ENCODE measurements around the gene PRDM8.

The PRDM8 gene

GRCh38 chr4:80154545-80154933 lies 42.8 kb upstream of the PRDM8 start:
- H3K36me3 ChIP-seq (replicated peaks; ENCODE audit: low read depth, low read length) = no peaks in the 10 kb centered on the region
- no peaks in the 10 kb centered on the region for H3K27me3 ChIP-seq (ENCODE audit: low read depth, low read length)
- H3K4me1 ChIP-seq (ENCODE audit: low read length) = 0 out of 2 replicates have a peak, but pooled peaks cover 2% of the 10 kb centered on the region
- no peak overlapping the region for H3K27ac ChIP-seq (ENCODE audit: low read length)
- no peak overlapping the region for H3K9ac ChIP-seq (ENCODE audit: low read length)
- no peak overlapping the region for H2AFZ ChIP-seq (ENCODE audit: low read depth, low read length)
- no peaks in the 10 kb centered on the region for H3K9me3 ChIP-seq (ENCODE audit: insufficient read depth, low read length)
- no peak for TF ChIP-seq CTCF (IDR thresholded peaks at IDR 0.05; ENCODE audit: low read depth, low read length)
- TF ChIP-seq EZH2phosphoT487 (IDR thresholded peaks at IDR 0.05; ENCODE audit: low read depth) = no peak
- H3K79me2 ChIP-seq (ENCODE audit: low read length) = no peaks in the 10 kb centered on the region
- H3K4me3 ChIP-seq (ENCODE audit: low read length) = no peak overlapping the region
- no peaks in the 10 kb centered on the region for H4K20me1 ChIP-seq (ENCODE audit: insufficient read depth, low read length)
- H3K4me2 ChIP-seq (ENCODE audit: low read length) = no peak overlapping the region

GRCh38 chr4:80155316-80155982 lies 41.9 kb upstream of the PRDM8 start:
- no peaks in the 10 kb centered on the region for H3K27me3 ChIP-seq (ENCODE audit: low read depth, low read length)
- no peak for TF ChIP-seq EZH2phosphoT487 (IDR thresholded peaks at IDR 0.05; ENCODE audit: low read depth)
- H3K4me3 ChIP-seq (ENCODE audit: low read length) = no peak overlapping the region
- no peak overlapping the region for H3K4me2 ChIP-seq (ENCODE audit: low read length)
- no peaks in the 10 kb centered on the region for H3K36me3 ChIP-seq (replicated peaks; ENCODE audit: low read depth, low read length)
- no peaks in the 10 kb centered on the region for H4K20me1 ChIP-seq (ENCODE audit: insufficient read depth, low read length)
- H3K9ac ChIP-seq (ENCODE audit: low read length) = no peak overlapping the region
- H3K4me1 ChIP-seq (ENCODE audit: low read length) = 0 out of 2 replicates have a peak, but pooled peaks cover 2% of the 10 kb centered on the region
- H3K9me3 ChIP-seq (ENCODE audit: insufficient read depth, low read length) = no peaks in the 10 kb centered on the region
- no peak overlapping the region for H3K27ac ChIP-seq (ENCODE audit: low read length)
- no peak overlapping the region for H2AFZ ChIP-seq (ENCODE audit: low read depth, low read length)
- no peaks in the 10 kb centered on the region for H3K79me2 ChIP-seq (ENCODE audit: low read length)

- Histone ChIP-seq H3K4me2 (ENCODE audit: low read length) (no peak overlapping the region), H4K20me1 (ENCODE audit: insufficient read depth, low read length) (no peaks in the 10 kb centered on the region), H3K27ac (ENCODE audit: low read length) (no peak overlapping the region), H2AFZ (ENCODE audit: low read depth, low read length) (no peak overlapping the region), H3K9ac (ENCODE audit: low read length) (no peak overlapping the region), H3K36me3 (replicated peaks; ENCODE audit: low read depth, low read length) (no peaks in the 10 kb centered on the region), H3K4me1 (ENCODE audit: low read length) (0 out of 2 replicates have a peak, but pooled peaks cover 2% of the 10 kb centered on the region), H3K79me2 (ENCODE audit: low read length) (no peaks in the 10 kb centered on the region), H3K27me3 (ENCODE audit: low read depth, low read length) (no peaks in the 10 kb centered on the region), H3K9me3 (ENCODE audit: insufficient read depth, low read length) (no peaks in the 10 kb centered on the region), H3K4me3 (ENCODE audit: low read length) (no peak overlapping the region)
- TF ChIP-seq CTCF (IDR thresholded peaks at IDR 0.05; ENCODE audit: low read depth, low read length) = no peak
- TF ChIP-seq EZH2phosphoT487 (IDR thresholded peaks at IDR 0.05; ENCODE audit: low read depth) = no peak
Measured at GRCh38 chr4:80156410-80156809, 40.9 kb upstream of the PRDM8 start.

GRCh38 chr4:80161413-80162058 lies 35.8 kb upstream of the PRDM8 start:
- TF ChIP-seq CTCF (IDR thresholded peaks at IDR 0.05; ENCODE audit: low read depth, low read length) (no peak), EZH2phosphoT487 (IDR thresholded peaks at IDR 0.05; ENCODE audit: low read depth) (no peak)
- H3K27me3 ChIP-seq (ENCODE audit: low read depth, low read length) = no peaks in the 10 kb centered on the region
- H3K27ac ChIP-seq (ENCODE audit: low read length) = no peak overlapping the region
- no peaks in the 10 kb centered on the region for H3K79me2 ChIP-seq (ENCODE audit: low read length)
- no peak overlapping the region for H3K4me2 ChIP-seq (ENCODE audit: low read length)
- no peak overlapping the region for H3K4me3 ChIP-seq (ENCODE audit: low read length)
- no peaks in the 10 kb centered on the region for H3K36me3 ChIP-seq (replicated peaks; ENCODE audit: low read depth, low read length)
- no peaks in the 10 kb centered on the region for H4K20me1 ChIP-seq (ENCODE audit: insufficient read depth, low read length)
- no peaks in the 10 kb centered on the region for H3K9me3 ChIP-seq (ENCODE audit: insufficient read depth, low read length)
- no peak overlapping the region for H3K9ac ChIP-seq (ENCODE audit: low read length)
- H2AFZ ChIP-seq (ENCODE audit: low read depth, low read length) = no peak overlapping the region
- H3K4me1 ChIP-seq (ENCODE audit: low read length) = no peaks in the 10 kb centered on the region
